SK-N-SH treated with all-trans-retinoic acid at 6 μM for 48 hours (cell line): ENCODE measurements around the gene DHRS7B.

ENCODE experiments used
- ATAC-seq: fragments of 200-7000 bp; cut with Tn5 transposase; 3 replicates; pipeline ENCODE4 v1.9.1; 2020; ENCODE audit warnings: mild to moderate bottlenecking, moderate library complexity
- ARNTL ChIP-seq: fragments of 450-650 bp; formaldehyde crosslinking; IDR thresholded peaks from 2 replicates; pipeline ENCODE4 v1.5.0; 2020; ENCODE audit warnings: low read depth, mild to moderate bottlenecking, moderate library complexity, borderline replicate concordance
- ESRRG ChIP-seq: fragments of 250-450 bp; sonication (Bioruptor Pico); IDR thresholded peaks from 2 replicates; pipeline ENCODE4 v1.6.1; 2021; ENCODE audit warnings: mild to moderate bottlenecking
- GLIS3 ChIP-seq: fragments of 250-450 bp; sonication (Bioruptor Pico); IDR thresholded peaks from 2 replicates; pipeline ENCODE4 v1.5.0; 2020; ENCODE audit warnings: mild to moderate bottlenecking, moderate library complexity
- ISL1 ChIP-seq: fragments of 250-450 bp; sonication (Bioruptor Pico); IDR thresholded peaks from 2 replicates; pipeline ENCODE4 v2.1.2; 2022; ENCODE audit warnings: mild to moderate bottlenecking, moderate library complexity
- POU6F1 ChIP-seq: fragments of 250-450 bp; sonication (Bioruptor Pico); IDR thresholded peaks from 2 replicates; pipeline ENCODE4 v1.8.0; 2021; ENCODE audit warnings: low read depth, mild to moderate bottlenecking, moderate library complexity, borderline replicate concordance
- PPARA ChIP-seq: fragments of 250-450 bp; sonication (Bioruptor Pico); IDR thresholded peaks from 2 replicates; pipeline ENCODE4 v1.5.0; 2020; ENCODE audit warnings: mild to moderate bottlenecking, borderline replicate concordance
- RARB ChIP-seq: fragments of 250-450 bp; sonication (Bioruptor Pico); IDR thresholded peaks from 2 replicates; pipeline ENCODE4 v1.8.0; 2021; ENCODE audit warnings: mild to moderate bottlenecking, moderate library complexity
- TOX ChIP-seq: fragments of 250-450 bp; sonication (Bioruptor Pico); IDR thresholded peaks from 2 replicates; pipeline ENCODE4 v1.8.0; 2021; ENCODE audit warnings: mild to moderate bottlenecking, moderate library complexity, borderline replicate concordance
- ZC3H10 ChIP-seq: fragments of 250-450 bp; sonication (Bioruptor Pico); IDR thresholded peaks from 2 replicates; pipeline ENCODE4 v1.5.1; 2021; ENCODE audit warnings: mild to moderate bottlenecking, moderate library complexity
- ZFP3 ChIP-seq: fragments of 250-450 bp; sonication (Bioruptor Pico); IDR thresholded peaks from 2 replicates; pipeline ENCODE4 v1.5.0; 2020; ENCODE audit warnings: mild to moderate bottlenecking, moderate library complexity
- ZFP30 ChIP-seq: fragments of 450-650 bp; formaldehyde crosslinking; IDR thresholded peaks from 2 replicates; pipeline ENCODE4 v1.5.0; 2022; ENCODE audit warnings: mild to moderate bottlenecking, moderate library complexity
- ZNF565 ChIP-seq: fragments of 450-650 bp; formaldehyde crosslinking; conservative IDR thresholded peaks from 2 replicates; pipeline ENCODE4 v1.5.0; 2020; ENCODE audit warnings: low read depth, mild to moderate bottlenecking, moderate library complexity
- ZNF70 ChIP-seq: fragments of 450-650 bp; formaldehyde crosslinking; IDR thresholded peaks from 2 replicates; pipeline ENCODE4 v1.5.0; 2020; ENCODE audit warnings: mild to moderate bottlenecking, moderate library complexity
- ZNF8 ChIP-seq: fragments of 450-650 bp; formaldehyde crosslinking; IDR thresholded peaks from 2 replicates; pipeline ENCODE4 v1.5.0; 2020; ENCODE audit warnings: mild to moderate bottlenecking, moderate library complexity
- TF ChIP-seq, protein P1 (sequence below): fragments of 250-450 bp; sonication (Bioruptor Pico); IDR thresholded peaks from 2 replicates; pipeline ENCODE4 v1.8.0; 2020; ENCODE audit warnings: mild to moderate bottlenecking, moderate library complexity, borderline replicate concordance
- TF ChIP-seq, protein P2 (sequence below): fragments of 250-450 bp; sonication (Bioruptor Pico); IDR thresholded peaks from 2 replicates; pipeline ENCODE4 v1.5.0; 2020; ENCODE audit warnings: mild to moderate bottlenecking, moderate library complexity
- TF ChIP-seq, protein P3 (sequence below): fragments of 250-450 bp; sonication (Bioruptor Pico); IDR thresholded peaks from 2 replicates; pipeline ENCODE4 v1.5.1; 2021; ENCODE audit warnings: mild to moderate bottlenecking, moderate library complexity

DHRS7B gene

DNA sequence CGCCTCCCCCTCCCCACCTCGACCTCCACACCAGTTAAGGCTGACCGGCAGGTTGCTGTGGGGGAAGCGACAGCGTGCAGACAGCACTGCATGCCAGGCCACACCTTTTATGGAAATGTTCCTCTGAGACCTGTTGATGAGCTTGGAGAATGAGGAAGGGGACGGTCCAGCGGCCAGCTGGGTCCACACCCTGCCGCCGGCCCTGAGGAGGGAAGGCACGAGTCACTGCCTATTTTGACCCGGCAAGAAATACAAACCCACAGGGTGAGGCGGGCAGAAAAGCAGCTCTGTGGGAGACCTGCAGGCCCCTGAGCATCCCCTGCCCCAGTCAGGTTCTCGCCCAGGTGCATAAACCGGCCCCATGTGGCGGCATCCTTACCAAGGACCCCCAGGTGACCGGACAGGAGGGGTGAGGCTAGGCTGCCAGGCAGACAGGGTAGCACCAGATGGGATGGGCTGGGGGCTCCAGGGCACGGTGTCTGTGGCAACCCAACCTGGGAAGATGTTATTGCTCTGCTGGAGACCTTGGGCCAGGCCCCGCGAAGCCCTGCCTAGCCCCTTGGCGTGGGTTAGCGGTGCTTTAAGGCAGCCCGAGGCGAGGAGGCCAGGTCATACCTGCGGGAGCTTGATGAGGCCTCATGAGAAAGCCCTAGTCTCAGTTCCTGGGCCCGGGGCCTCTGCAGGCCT, 113.7 kb downstream of the DHRS7B start:
- ATAC-seq, result no peak
- no peak for TF ChIP-seq ZFP30 (CRISPR knock-in tag)
- TF ChIP-seq, protein P1, sequence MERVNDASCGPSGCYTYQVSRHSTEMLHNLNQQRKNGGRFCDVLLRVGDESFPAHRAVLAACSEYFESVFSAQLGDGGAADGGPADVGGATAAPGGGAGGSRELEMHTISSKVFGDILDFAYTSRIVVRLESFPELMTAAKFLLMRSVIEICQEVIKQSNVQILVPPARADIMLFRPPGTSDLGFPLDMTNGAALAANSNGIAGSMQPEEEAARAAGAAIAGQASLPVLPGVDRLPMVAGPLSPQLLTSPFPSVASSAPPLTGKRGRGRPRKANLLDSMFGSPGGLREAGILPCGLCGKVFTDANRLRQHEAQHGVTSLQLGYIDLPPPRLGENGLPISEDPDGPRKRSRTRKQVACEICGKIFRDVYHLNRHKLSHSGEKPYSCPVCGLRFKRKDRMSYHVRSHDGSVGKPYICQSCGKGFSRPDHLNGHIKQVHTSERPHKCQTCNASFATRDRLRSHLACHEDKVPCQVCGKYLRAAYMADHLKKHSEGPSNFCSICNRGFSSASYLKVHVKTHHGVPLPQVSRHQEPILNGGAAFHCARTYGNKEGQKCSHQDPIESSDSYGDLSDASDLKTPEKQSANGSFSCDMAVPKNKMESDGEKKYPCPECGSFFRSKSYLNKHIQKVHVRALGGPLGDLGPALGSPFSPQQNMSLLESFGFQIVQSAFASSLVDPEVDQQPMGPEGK (CRISPR knock-in tag), result no peak
- TF ChIP-seq ISL1 (CRISPR knock-in tag), result no peak
- TF ChIP-seq, protein P2, sequence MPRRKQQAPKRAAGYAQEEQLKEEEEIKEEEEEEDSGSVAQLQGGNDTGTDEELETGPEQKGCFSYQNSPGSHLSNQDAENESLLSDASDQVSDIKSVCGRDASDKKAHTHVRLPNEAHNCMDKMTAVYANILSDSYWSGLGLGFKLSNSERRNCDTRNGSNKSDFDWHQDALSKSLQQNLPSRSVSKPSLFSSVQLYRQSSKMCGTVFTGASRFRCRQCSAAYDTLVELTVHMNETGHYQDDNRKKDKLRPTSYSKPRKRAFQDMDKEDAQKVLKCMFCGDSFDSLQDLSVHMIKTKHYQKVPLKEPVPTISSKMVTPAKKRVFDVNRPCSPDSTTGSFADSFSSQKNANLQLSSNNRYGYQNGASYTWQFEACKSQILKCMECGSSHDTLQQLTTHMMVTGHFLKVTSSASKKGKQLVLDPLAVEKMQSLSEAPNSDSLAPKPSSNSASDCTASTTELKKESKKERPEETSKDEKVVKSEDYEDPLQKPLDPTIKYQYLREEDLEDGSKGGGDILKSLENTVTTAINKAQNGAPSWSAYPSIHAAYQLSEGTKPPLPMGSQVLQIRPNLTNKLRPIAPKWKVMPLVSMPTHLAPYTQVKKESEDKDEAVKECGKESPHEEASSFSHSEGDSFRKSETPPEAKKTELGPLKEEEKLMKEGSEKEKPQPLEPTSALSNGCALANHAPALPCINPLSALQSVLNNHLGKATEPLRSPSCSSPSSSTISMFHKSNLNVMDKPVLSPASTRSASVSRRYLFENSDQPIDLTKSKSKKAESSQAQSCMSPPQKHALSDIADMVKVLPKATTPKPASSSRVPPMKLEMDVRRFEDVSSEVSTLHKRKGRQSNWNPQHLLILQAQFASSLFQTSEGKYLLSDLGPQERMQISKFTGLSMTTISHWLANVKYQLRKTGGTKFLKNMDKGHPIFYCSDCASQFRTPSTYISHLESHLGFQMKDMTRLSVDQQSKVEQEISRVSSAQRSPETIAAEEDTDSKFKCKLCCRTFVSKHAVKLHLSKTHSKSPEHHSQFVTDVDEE (CRISPR knock-in tag), result no peak
- TF ChIP-seq, protein P3, sequence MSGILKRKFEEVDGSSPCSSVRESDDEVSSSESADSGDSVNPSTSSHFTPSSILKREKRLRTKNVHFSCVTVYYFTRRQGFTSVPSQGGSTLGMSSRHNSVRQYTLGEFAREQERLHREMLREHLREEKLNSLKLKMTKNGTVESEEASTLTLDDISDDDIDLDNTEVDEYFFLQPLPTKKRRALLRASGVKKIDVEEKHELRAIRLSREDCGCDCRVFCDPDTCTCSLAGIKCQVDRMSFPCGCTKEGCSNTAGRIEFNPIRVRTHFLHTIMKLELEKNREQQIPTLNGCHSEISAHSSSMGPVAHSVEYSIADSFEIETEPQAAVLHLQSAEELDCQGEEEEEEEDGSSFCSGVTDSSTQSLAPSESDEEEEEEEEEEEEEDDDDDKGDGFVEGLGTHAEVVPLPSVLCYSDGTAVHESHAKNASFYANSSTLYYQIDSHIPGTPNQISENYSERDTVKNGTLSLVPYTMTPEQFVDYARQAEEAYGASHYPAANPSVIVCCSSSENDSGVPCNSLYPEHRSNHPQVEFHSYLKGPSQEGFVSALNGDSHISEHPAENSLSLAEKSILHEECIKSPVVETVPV (CRISPR knock-in tag), result no peak
- TF ChIP-seq ZNF70 (CRISPR knock-in tag), result no peak
- no peak for TF ChIP-seq ARNTL (CRISPR knock-in tag)
- no peak for TF ChIP-seq GLIS3 (CRISPR knock-in tag)
- TF ChIP-seq ZFP3 (CRISPR knock-in tag), result no peak
- TF ChIP-seq TOX (CRISPR knock-in tag), result no peak
- no peak for TF ChIP-seq POU6F1
- no peak for TF ChIP-seq RARB (CRISPR knock-in tag)
- no peak for TF ChIP-seq ESRRG
- no peak for TF ChIP-seq PPARA (CRISPR knock-in tag)
- no peak for TF ChIP-seq ZC3H10 (CRISPR knock-in tag)
- no peak for TF ChIP-seq ZNF8 (CRISPR knock-in tag)
- no peak for TF ChIP-seq ZNF565 (CRISPR knock-in tag)
- TF ChIP-seq, all 23 proteins: peak for 0
